ENCODE results near the gene SH2D5.

DNA sequence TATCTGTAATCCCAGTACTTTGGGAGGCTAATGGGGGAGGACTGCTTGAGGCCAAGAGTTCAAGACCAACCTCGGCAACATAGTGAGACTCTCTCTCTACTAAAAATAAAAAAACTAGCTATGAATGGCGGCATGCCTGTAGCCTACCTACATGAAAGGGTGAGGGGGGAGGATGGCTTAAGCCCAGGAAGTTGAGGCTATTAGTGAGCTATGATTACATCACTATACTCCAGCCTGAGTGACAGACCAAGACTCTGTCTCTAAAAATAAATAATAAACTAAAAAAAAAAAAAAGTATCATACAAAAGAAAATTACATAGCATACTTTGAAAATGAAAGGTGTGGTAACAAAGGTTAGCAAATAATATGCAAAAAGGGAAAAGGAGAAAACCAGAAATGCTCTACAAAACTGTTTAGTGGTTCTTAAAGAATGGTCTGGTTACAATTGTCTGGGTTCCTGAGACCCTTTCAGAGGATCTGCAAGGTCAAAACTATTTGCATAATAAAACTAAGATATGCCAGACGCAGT is 19.0 kb upstream of the SH2D5 start:
- TF ChIP-seq EZH2phosphoT487 (IDR thresholded peaks at IDR 0.05; ENCODE audit: low read depth, severe bottlenecking, unreplicated experiment): no peak
- TF ChIP-seq, protein P1, sequence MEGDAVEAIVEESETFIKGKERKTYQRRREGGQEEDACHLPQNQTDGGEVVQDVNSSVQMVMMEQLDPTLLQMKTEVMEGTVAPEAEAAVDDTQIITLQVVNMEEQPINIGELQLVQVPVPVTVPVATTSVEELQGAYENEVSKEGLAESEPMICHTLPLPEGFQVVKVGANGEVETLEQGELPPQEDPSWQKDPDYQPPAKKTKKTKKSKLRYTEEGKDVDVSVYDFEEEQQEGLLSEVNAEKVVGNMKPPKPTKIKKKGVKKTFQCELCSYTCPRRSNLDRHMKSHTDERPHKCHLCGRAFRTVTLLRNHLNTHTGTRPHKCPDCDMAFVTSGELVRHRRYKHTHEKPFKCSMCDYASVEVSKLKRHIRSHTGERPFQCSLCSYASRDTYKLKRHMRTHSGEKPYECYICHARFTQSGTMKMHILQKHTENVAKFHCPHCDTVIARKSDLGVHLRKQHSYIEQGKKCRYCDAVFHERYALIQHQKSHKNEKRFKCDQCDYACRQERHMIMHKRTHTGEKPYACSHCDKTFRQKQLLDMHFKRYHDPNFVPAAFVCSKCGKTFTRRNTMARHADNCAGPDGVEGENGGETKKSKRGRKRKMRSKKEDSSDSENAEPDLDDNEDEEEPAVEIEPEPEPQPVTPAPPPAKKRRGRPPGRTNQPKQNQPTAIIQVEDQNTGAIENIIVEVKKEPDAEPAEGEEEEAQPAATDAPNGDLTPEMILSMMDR (IDR thresholded peaks at IDR 0.05; ENCODE audit: poor library complexity): no peak

Data from hepatocyte (in vitro differentiated cells).